SK-N-SH (cell line): ENCODE results near the gene COBL. TPM values are rescaled to one million over a fixed set of nuclear protein-coding genes. Genes with fewer than 3 reads are reported as not detected.

Experiments
- CTCF ChIA-PET: fragments of 300-600, 350-600 bp; formaldehyde crosslinking; extraction: SDS; loops from one replicate; lab custom pipeline; 2021; lab: Yijun Ruan, JAX
- POLR2A ChIA-PET: fragments of 350-600 bp; sonication (Branson Sonifier 250); formaldehyde crosslinking; extraction: SDS; loops from one replicate; lab custom pipeline; 2020; ENCODE audit warnings: antibody characterized with exemption, inconsistent platforms; lab: Yijun Ruan, JAX
- DNase-seq: peaks from one replicate; pipeline ENCODE4 v3.0.0; 2012
- H2AFZ ChIP-seq: fragments of 200-600 bp; sonication (generic); 2 replicates; pipeline ENCODE4 v1.8.1; 2016; ENCODE audit warnings: antibody characterized with exemption, mild to moderate bottlenecking, low read depth
- H3F3A ChIP-seq: fragments of 200-600 bp; sonication (generic); replicated peaks from 2 replicates; pipeline ENCODE3; 2016; ENCODE audit warnings: antibody characterized with exemption, mild to moderate bottlenecking; ENCODE audit not compliant: insufficient read depth
- H3K27ac ChIP-seq, 2 experiments: fragments of 200-500 bp in 1 of 2; fragments of 200-600 bp in 1 of 2; sonication (Bioruptor generic) in 1 of 2; sonication (generic), shearing (Covaris generic) in 1 of 2; 2 replicates each; pipeline versions ENCODE4 v1.5.1 to v1.6.1; 2014 to 2016; ENCODE audit warnings: low read depth in 2 of 2, inconsistent platforms in 1 of 2, low read length in 1 of 2, mild to moderate bottlenecking in 1 of 2, mixed read lengths in 1 of 2
- H3K27me3 ChIP-seq: fragments of 200-600 bp; sonication (generic), shearing (Covaris generic); 2 replicates; pipeline ENCODE4 v1.6.1; 2016; ENCODE audit warnings: mixed run types; ENCODE audit not compliant: insufficient read depth
- H3K36me3 ChIP-seq, 2 experiments: fragments of 200-500 bp in 1 of 2; fragments of 200-600 bp in 1 of 2; sonication (Bioruptor generic) in 1 of 2; sonication (generic) in 1 of 2; replicated peaks in 1 of 2; 2 replicates each; pipeline versions ENCODE3 to v1.5.1; 2014 to 2016; ENCODE audit warnings: low read length in 1 of 2, mild to moderate bottlenecking in 1 of 2; ENCODE audit not compliant: insufficient read depth in 2 of 2, control insufficient read depth in 1 of 2
- H3K4me1 ChIP-seq, 2 experiments: fragments of 200-500 bp in 1 of 2; fragments of 200-600 bp in 1 of 2; sonication (Bioruptor generic) in 1 of 2; sonication (generic), shearing (Covaris generic) in 1 of 2; 2 replicates each; pipeline versions ENCODE4 v1.5.1 to v1.6.1; 2014 to 2016; ENCODE audit warnings: low read depth in 1 of 2, low read length in 1 of 2, mixed run types in 1 of 2; ENCODE audit not compliant: insufficient read depth in 2 of 2, control insufficient read depth in 1 of 2
- H3K4me2 ChIP-seq: fragments of 200-600 bp; sonication (generic), shearing (Covaris generic); 2 replicates; pipeline ENCODE4 v1.6.1; 2017; ENCODE audit warnings: mixed run types
- H3K4me3 ChIP-seq, 2 experiments: fragments of 200-500 bp in 1 of 2; fragments of 200-600 bp in 1 of 2; sonication (Bioruptor generic) in 1 of 2; sonication (generic), shearing (Covaris generic) in 1 of 2; 2 replicates each; pipeline versions ENCODE4 v1.5.1 to v1.8.1; 2014 to 2016; ENCODE audit warnings: low read depth in 2 of 2, inconsistent platforms in 1 of 2, low read length in 1 of 2, mild to moderate bottlenecking in 1 of 2, mixed read lengths in 1 of 2, moderate library complexity in 1 of 2
- H3K79me2 ChIP-seq: fragments of 200-600 bp; sonication (generic); 2 replicates; pipeline ENCODE4 v1.8.1; 2017; ENCODE audit warnings: mild to moderate bottlenecking; ENCODE audit not compliant: insufficient read depth
- H3K9ac ChIP-seq: fragments of 200-600 bp; sonication (generic); 2 replicates; pipeline ENCODE4 v1.6.1; 2017; ENCODE audit warnings: mixed run types
- H3K9me2 ChIP-seq: fragments of 200-600 bp; sonication (generic); 2 replicates; pipeline ENCODE4 v1.6.1; 2017; ENCODE audit warnings: mixed run types
- H3K9me3 ChIP-seq: fragments of 200-600 bp; sonication (generic); 2 replicates; pipeline ENCODE4 v1.6.1; 2017; ENCODE audit warnings: mixed run types, mild to moderate bottlenecking, moderate library complexity
- H4K20me1 ChIP-seq: fragments of 200-600 bp; sonication (generic); 2 replicates; pipeline ENCODE4 v1.6.1; 2017; ENCODE audit warnings: mild to moderate bottlenecking, mixed run types; ENCODE audit not compliant: insufficient read depth
- CHD2 ChIP-seq: fragments of 150-350 bp; IDR thresholded peaks from 2 replicates; pipeline ENCODE4 v1.6.1; 2018; ENCODE audit warnings: low read length; ENCODE audit not compliant: partially characterized antibody
- ELF1 ChIP-seq: IDR thresholded peaks from 2 replicates; pipeline ENCODE4 v1.4.0; 2012
- EZH2phosphoT487 ChIP-seq: fragments of 200-600 bp; sonication (generic); IDR thresholded peaks from 2 replicates; pipeline ENCODE4 v1.6.1; 2017; ENCODE audit warnings: low read depth, mixed run types, mild to moderate bottlenecking, antibody characterized with exemption, moderate library complexity, borderline replicate concordance
- FOSL2 ChIP-seq: IDR thresholded peaks from 2 replicates; pipeline ENCODE4 v1.4.0; 2012; ENCODE audit warnings: low read depth, mild to moderate bottlenecking, moderate library complexity, borderline replicate concordance
- FOXJ3 ChIP-seq: sonication (generic); formaldehyde crosslinking; IDR thresholded peaks from 2 replicates; pipeline ENCODE4 v1.5.1; 2020; ENCODE audit warnings: mild to moderate bottlenecking, missing genetic modification reagents
- IRF3 ChIP-seq: fragments of 150-350 bp; IDR thresholded peaks from 2 replicates; pipeline ENCODE4 v1.6.1; 2016; ENCODE audit warnings: mild to moderate bottlenecking, low read depth, low read length
- MAX ChIP-seq: IDR thresholded peaks from 2 replicates; pipeline ENCODE4 v1.4.0; 2012; ENCODE audit warnings: low read depth
- MEF2A ChIP-seq: IDR thresholded peaks from 2 replicates; pipeline ENCODE4 v1.4.0; 2012; ENCODE audit warnings: low read depth, borderline replicate concordance
- MXI1 ChIP-seq: IDR thresholded peaks from 2 replicates; pipeline ENCODE4 v1.6.1; 2012; ENCODE audit warnings: mild to moderate bottlenecking, low read depth, low read length, improper control_type of control experiment
- NFIC ChIP-seq: IDR thresholded peaks from 2 replicates; pipeline ENCODE4 v1.4.0; 2012; ENCODE audit warnings: borderline replicate concordance
- NRF1 ChIP-seq: IDR thresholded peaks from 2 replicates; pipeline ENCODE4 v1.6.1; 2012; ENCODE audit warnings: low read depth, mild to moderate bottlenecking, low read length
- PBX3 ChIP-seq: IDR thresholded peaks from 2 replicates; pipeline ENCODE4; 2012
- RAD21 ChIP-seq: IDR thresholded peaks from 2 replicates; pipeline ENCODE4 v1.6.1; 2012; ENCODE audit warnings: mild to moderate bottlenecking, low read length
- RFX5 ChIP-seq: IDR thresholded peaks from 2 replicates; pipeline ENCODE4 v1.6.1; 2012; ENCODE audit warnings: mild to moderate bottlenecking, improper control_type of control experiment, low read length
- SMC3 ChIP-seq: IDR thresholded peaks from 2 replicates; pipeline ENCODE4 v1.6.1; 2012; ENCODE audit warnings: low read depth, low read length, improper control_type of control experiment
- TAF1 ChIP-seq: IDR thresholded peaks from 2 replicates; pipeline ENCODE4 v1.6.1; 2012; ENCODE audit warnings: low read depth, mild to moderate bottlenecking, low read length, moderate library complexity, borderline replicate concordance
- TCF12 ChIP-seq: IDR thresholded peaks from 2 replicates; pipeline ENCODE4 v1.4.0; 2012
- USF1 ChIP-seq: IDR thresholded peaks from 2 replicates; pipeline ENCODE4 v1.4.0; 2012; ENCODE audit warnings: low read depth, borderline replicate concordance
- USF2 ChIP-seq: fragments of 150-350 bp; IDR thresholded peaks from 2 replicates; pipeline ENCODE4 v1.6.1; 2017; ENCODE audit warnings: antibody characterized with exemption, low read length, low read depth, borderline replicate concordance
- YY1 ChIP-seq: IDR thresholded peaks from 2 replicates; pipeline ENCODE4 v1.4.0; 2012; ENCODE audit warnings: low read depth, mild to moderate bottlenecking
- WGBS: methylation state at CpG from one replicate; pipeline ENCODE4 v1.1.6; 2017; ENCODE audit warnings: low lambda C conversion rate; 5-methylcytosine and 5-hydroxymethylcytosine counted together
- polyA plus RNA-seq, 3 experiments: library from polyadenylated mRNA; depleted of rRNA; stranded (reverse); fragments of >200 nt; gene quantifications; 2 replicates each; pipeline ENCODE4 v1.2.3, GENCODE V29; 2012
- TF ChIP-seq, protein P1 (sequence below): IDR thresholded peaks from 2 replicates; pipeline ENCODE4 v1.6.1; 2012; ENCODE audit warnings: mild to moderate bottlenecking, low read depth, low read length, moderate library complexity

Gene COBL
- polyA plus RNA-seq, 1 of the 3 experiments (the other 2 are of a cell fraction), result under 0.01 TPM

- TF ChIP-seq MAX, result no peak
- no peak for TF ChIP-seq MXI1
- no peak for TF ChIP-seq EZH2phosphoT487
- no peak for TF ChIP-seq IRF3
- TF ChIP-seq TCF12, result no peak
- no peak for TF ChIP-seq SMC3
- no peak for TF ChIP-seq CHD2
- no peak for TF ChIP-seq NRF1
- TF ChIP-seq FOSL2, result no peak
Observed at GRCh38 chr7:51033727-51034520, 282.7 kb downstream of the COBL start (continued).

DNA sequence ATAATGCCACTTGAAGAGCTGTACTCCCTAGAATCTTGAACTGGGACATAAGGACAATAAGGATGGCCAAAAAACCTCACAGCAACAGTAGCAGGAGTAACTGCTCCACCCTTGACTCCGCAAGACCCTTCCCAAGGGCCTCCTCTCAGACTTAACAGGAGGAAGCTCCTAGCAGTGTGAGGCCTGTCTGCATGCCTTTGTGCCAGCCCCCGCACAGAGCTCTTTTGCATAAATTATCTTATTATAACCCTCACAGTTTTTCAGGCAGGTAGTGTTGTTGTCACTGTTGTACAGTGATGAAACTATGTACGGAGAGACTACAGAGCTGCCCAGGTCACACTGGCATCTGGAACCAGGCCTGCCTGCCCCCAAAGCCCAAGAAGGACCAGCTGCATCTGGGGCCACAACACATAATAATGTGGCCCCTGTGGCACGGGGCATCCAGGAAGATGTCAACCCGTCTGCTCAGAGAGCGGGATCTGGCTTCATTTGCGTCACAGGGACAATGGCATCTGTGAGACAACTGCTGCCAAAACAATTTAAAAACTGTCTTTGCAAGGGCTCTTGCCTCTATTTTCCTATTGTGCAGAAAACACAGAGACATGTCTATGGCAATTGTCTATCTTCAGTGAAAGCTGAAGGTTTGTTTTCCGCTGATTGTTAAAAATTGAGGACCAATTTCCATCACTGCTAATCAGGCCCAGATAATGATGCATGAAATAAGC, 284.7 kb downstream of the COBL start:
- no peak overlapping the region for H3K4me2 ChIP-seq
- peaks cover 13% of the 10 kb centered on the region for H3F3A ChIP-seq
- H3K27me3 ChIP-seq, result peaks cover 11% of the 10 kb centered on the region; the same call in 1 of the 2 replicates
- H3K79me2 ChIP-seq, result no peaks in the 10 kb centered on the region
- no peaks in the 10 kb centered on the region for H3K9me2 ChIP-seq
- no peak overlapping the region for H2AFZ ChIP-seq
- POLR2A ChIA-PET, result no interaction called here
- no peaks in the 10 kb centered on the region for H4K20me1 ChIP-seq
- 31% methylated on average over 8 of the region's 8 CpGs for WGBS
- no peak overlapping the region for H3K4me3 ChIP-seq
- peaks cover 0 to 12% of the 10 kb centered on the region in 2 experiments; a peak in 3 of 4 replicates for H3K4me1 ChIP-seq
- H3K36me3 ChIP-seq, result no peaks in the 10 kb centered on the region
- H3K9ac ChIP-seq, result no peak overlapping the region
- CTCF ChIA-PET, result no interaction called here
- DNase-seq, result no peak
- H3K9me3 ChIP-seq, result no peaks in the 10 kb centered on the region
- H3K27ac ChIP-seq, result no peak overlapping the region
- TF ChIP-seq USF2 (no peak), FOXJ3 (CRISPR knock-in tag) (no peak), MEF2A (no peak), NRF1 (no peak), ELF1 (no peak), PBX3 (no peak), NFIC (no peak), YY1 (no peak), RAD21 (no peak), RFX5 (no peak), IRF3 (no peak), USF1 (no peak), TAF1 (no peak)
- TF ChIP-seq, protein P1, sequence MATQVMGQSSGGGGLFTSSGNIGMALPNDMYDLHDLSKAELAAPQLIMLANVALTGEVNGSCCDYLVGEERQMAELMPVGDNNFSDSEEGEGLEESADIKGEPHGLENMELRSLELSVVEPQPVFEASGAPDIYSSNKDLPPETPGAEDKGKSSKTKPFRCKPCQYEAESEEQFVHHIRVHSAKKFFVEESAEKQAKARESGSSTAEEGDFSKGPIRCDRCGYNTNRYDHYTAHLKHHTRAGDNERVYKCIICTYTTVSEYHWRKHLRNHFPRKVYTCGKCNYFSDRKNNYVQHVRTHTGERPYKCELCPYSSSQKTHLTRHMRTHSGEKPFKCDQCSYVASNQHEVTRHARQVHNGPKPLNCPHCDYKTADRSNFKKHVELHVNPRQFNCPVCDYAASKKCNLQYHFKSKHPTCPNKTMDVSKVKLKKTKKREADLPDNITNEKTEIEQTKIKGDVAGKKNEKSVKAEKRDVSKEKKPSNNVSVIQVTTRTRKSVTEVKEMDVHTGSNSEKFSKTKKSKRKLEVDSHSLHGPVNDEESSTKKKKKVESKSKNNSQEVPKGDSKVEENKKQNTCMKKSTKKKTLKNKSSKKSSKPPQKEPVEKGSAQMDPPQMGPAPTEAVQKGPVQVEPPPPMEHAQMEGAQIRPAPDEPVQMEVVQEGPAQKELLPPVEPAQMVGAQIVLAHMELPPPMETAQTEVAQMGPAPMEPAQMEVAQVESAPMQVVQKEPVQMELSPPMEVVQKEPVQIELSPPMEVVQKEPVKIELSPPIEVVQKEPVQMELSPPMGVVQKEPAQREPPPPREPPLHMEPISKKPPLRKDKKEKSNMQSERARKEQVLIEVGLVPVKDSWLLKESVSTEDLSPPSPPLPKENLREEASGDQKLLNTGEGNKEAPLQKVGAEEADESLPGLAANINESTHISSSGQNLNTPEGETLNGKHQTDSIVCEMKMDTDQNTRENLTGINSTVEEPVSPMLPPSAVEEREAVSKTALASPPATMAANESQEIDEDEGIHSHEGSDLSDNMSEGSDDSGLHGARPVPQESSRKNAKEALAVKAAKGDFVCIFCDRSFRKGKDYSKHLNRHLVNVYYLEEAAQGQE, result no peak
